ENCODE measurements around the gene HIVEP3.

DNA sequence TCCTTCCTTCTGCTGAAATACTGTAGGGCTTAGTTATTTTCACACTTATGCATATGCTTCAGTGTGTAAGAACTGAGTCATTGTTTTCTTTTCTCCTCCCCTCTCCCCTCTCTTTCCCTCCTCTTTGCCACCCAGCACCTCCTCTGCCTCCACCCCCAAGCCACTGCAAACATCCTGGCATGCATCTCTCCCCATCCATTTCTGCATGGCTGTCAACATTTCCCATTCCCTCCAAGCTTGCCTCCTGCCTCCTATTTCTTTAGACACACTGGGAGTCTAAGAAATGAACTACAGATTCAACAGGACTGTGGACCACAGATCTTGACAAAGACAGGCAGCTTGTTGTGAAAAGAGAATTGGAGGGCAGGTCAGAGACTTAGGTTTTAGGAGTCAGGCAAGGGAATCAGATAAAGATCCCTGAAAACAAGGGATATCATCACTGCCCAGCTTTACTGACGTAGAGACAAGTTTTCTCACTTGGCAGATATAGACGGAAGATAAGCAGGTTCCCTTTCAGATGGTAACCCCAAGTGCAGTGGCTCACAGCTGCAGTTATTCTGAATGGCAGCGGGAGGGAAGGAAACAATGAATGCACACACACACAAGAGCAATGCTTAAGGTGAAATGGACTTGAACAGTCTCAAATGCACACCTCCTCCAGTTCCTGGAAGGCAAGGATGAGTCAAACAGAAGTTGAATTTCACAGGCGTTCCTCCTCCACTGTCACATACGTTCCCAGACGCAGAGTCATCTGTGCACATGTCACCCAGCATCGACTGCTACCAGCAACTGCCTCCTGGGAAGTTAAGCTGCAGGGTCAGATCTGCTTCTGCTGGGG is 56.1 kb downstream of the HIVEP3 start:
- TF ChIP-seq, protein P1, sequence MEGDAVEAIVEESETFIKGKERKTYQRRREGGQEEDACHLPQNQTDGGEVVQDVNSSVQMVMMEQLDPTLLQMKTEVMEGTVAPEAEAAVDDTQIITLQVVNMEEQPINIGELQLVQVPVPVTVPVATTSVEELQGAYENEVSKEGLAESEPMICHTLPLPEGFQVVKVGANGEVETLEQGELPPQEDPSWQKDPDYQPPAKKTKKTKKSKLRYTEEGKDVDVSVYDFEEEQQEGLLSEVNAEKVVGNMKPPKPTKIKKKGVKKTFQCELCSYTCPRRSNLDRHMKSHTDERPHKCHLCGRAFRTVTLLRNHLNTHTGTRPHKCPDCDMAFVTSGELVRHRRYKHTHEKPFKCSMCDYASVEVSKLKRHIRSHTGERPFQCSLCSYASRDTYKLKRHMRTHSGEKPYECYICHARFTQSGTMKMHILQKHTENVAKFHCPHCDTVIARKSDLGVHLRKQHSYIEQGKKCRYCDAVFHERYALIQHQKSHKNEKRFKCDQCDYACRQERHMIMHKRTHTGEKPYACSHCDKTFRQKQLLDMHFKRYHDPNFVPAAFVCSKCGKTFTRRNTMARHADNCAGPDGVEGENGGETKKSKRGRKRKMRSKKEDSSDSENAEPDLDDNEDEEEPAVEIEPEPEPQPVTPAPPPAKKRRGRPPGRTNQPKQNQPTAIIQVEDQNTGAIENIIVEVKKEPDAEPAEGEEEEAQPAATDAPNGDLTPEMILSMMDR (IDR thresholded peaks at IDR 0.05; ENCODE audit: insufficient read depth, low read length) = no peak
- TF ChIP-seq GABPA (IDR thresholded peaks at IDR 0.05; ENCODE audit: low read depth) = no peak
